ENCODE data around the gene ANAPC2. TPM values are rescaled to one million over a fixed set of nuclear protein-coding genes. Genes with fewer than 3 reads are reported as not detected.

Gene ANAPC2
- total RNA-seq, 1 experiment from 2014 or later, result 80.9 TPM

DNA sequence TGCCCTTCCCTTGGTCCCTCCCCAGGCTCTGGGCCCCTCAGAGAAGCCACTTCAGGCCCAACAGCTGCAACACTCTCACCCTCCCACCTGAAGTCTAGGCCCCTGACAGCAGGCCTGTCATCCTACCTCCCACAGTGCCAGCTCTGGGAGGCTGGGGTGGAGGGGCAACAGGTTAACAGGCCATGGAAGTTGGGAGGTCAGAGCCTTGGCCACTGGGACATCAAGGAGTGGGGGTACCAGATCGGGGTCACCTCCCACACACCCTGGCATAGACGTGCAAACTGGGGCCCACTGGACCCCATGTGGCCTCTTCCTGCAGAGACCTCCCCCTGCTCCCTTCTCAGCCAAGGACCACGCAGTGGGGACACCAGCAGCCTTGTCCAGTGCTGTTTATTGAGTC, 2.9 kb upstream of the ANAPC2 start:
- Mint-ChIP-seq H3K4me3 (peak overlapping the region; percentile 55), H3K27ac (no peak overlapping the region), H3K27me3 (ENCODE audit: low read depth) (no peaks in the 10 kb centered on the region), H3K4me1 (peaks cover 25% of the 10 kb centered on the region), H3K9me3 (no peaks in the 10 kb centered on the region), H3K36me3 (no peaks in the 10 kb centered on the region; the same call in 1 of the 2 replicates)
- POLR2A ChIA-PET, result interaction anchor here (1.2 to 2.3 kb wide), 2 partner anchors 10 to 19 kb away, joined by 3 to 13 read pairs; partner anchors contain the start of genes TMEM210 and TPRN
- CTCF ChIA-PET, result interaction anchor here (0.9 to 3.2 kb wide), 8 partner anchors 14 to 189 kb away, joined by 3 to 24 read pairs (median 6); partner anchors contain the start of gene RNF224
- ATAC-seq (no peak), DNase-seq (ENCODE audit: low spot score) (no peak)
- TF ChIP-seq, protein P1, sequence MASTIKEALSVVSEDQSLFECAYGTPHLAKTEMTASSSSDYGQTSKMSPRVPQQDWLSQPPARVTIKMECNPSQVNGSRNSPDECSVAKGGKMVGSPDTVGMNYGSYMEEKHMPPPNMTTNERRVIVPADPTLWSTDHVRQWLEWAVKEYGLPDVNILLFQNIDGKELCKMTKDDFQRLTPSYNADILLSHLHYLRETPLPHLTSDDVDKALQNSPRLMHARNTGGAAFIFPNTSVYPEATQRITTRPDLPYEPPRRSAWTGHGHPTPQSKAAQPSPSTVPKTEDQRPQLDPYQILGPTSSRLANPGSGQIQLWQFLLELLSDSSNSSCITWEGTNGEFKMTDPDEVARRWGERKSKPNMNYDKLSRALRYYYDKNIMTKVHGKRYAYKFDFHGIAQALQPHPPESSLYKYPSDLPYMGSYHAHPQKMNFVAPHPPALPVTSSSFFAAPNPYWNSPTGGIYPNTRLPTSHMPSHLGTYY (CRISPR knock-in tag; IDR thresholded peaks at IDR 0.05), result no peak
- TF ChIP-seq EMX1 (CRISPR knock-in tag; IDR thresholded peaks at IDR 0.05) (no peak), ZNF671 (CRISPR knock-in tag; IDR thresholded peaks at IDR 0.05) (no peak), NFATC4 (CRISPR knock-in tag; IDR thresholded peaks at IDR 0.05) (no peak), SMAD4 (CRISPR knock-in tag; IDR thresholded peaks at IDR 0.05) (no peak), FOXK1 (CRISPR knock-in tag; IDR thresholded peaks at IDR 0.05) (no peak), ZNF317 (CRISPR knock-in tag; IDR thresholded peaks at IDR 0.05; ENCODE audit: borderline replicate concordance, low read depth) (no peak), IRF2 (CRISPR knock-in tag; IDR thresholded peaks at IDR 0.05; ENCODE audit: borderline replicate concordance, low read depth) (no peak), CBFB (CRISPR knock-in tag; IDR thresholded peaks at IDR 0.05; ENCODE audit: low read depth) (no peak)
- TF ChIP-seq, protein P2, sequence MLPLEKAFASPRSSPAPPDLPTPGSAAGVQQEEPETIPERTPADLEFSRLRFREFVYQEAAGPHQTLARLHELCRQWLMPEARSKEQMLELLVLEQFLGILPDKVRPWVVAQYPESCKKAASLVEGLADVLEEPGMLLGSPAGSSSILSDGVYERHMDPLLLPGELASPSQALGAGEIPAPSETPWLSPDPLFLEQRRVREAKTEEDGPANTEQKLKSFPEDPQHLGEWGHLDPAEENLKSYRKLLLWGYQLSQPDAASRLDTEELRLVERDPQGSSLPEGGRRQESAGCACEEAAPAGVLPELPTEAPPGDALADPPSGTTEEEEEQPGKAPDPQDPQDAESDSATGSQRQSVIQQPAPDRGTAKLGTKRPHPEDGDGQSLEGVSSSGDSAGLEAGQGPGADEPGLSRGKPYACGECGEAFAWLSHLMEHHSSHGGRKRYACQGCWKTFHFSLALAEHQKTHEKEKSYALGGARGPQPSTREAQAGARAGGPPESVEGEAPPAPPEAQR (CRISPR knock-in tag; IDR thresholded peaks at IDR 0.05), result no peak
- TF ChIP-seq, protein P3, sequence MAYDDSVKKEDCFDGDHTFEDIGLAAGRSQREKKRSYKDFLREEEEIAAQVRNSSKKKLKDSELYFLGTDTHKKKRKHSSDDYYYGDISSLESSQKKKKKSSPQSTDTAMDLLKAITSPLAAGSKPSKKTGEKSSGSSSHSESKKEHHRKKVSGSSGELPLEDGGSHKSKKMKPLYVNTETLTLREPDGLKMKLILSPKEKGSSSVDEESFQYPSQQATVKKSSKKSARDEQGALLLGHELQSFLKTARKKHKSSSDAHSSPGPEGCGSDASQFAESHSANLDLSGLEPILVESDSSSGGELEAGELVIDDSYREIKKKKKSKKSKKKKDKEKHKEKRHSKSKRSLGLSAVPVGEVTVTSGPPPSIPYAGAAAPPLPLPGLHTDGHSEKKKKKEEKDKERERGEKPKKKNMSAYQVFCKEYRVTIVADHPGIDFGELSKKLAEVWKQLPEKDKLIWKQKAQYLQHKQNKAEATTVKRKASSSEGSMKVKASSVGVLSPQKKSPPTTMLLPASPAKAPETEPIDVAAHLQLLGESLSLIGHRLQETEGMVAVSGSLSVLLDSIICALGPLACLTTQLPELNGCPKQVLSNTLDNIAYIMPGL (CRISPR knock-in tag; IDR thresholded peaks at IDR 0.05), result no peak
- TF ChIP-seq, protein P4, sequence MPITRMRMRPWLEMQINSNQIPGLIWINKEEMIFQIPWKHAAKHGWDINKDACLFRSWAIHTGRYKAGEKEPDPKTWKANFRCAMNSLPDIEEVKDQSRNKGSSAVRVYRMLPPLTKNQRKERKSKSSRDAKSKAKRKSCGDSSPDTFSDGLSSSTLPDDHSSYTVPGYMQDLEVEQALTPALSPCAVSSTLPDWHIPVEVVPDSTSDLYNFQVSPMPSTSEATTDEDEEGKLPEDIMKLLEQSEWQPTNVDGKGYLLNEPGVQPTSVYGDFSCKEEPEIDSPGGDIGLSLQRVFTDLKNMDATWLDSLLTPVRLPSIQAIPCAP (CRISPR knock-in tag; IDR thresholded peaks at IDR 0.05), result no peak
- TF ChIP-seq, protein P5, sequence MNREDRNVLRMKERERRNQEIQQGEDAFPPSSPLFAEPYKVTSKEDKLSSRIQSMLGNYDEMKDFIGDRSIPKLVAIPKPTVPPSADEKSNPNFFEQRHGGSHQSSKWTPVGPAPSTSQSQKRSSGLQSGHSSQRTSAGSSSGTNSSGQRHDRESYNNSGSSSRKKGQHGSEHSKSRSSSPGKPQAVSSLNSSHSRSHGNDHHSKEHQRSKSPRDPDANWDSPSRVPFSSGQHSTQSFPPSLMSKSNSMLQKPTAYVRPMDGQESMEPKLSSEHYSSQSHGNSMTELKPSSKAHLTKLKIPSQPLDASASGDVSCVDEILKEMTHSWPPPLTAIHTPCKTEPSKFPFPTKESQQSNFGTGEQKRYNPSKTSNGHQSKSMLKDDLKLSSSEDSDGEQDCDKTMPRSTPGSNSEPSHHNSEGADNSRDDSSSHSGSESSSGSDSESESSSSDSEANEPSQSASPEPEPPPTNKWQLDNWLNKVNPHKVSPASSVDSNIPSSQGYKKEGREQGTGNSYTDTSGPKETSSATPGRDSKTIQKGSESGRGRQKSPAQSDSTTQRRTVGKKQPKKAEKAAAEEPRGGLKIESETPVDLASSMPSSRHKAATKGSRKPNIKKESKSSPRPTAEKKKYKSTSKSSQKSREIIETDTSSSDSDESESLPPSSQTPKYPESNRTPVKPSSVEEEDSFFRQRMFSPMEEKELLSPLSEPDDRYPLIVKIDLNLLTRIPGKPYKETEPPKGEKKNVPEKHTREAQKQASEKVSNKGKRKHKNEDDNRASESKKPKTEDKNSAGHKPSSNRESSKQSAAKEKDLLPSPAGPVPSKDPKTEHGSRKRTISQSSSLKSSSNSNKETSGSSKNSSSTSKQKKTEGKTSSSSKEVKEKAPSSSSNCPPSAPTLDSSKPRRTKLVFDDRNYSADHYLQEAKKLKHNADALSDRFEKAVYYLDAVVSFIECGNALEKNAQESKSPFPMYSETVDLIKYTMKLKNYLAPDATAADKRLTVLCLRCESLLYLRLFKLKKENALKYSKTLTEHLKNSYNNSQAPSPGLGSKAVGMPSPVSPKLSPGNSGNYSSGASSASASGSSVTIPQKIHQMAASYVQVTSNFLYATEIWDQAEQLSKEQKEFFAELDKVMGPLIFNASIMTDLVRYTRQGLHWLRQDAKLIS (CRISPR knock-in tag; IDR thresholded peaks at IDR 0.05; ENCODE audit: borderline replicate concordance), result no peak
- TF ChIP-seq, protein P6, sequence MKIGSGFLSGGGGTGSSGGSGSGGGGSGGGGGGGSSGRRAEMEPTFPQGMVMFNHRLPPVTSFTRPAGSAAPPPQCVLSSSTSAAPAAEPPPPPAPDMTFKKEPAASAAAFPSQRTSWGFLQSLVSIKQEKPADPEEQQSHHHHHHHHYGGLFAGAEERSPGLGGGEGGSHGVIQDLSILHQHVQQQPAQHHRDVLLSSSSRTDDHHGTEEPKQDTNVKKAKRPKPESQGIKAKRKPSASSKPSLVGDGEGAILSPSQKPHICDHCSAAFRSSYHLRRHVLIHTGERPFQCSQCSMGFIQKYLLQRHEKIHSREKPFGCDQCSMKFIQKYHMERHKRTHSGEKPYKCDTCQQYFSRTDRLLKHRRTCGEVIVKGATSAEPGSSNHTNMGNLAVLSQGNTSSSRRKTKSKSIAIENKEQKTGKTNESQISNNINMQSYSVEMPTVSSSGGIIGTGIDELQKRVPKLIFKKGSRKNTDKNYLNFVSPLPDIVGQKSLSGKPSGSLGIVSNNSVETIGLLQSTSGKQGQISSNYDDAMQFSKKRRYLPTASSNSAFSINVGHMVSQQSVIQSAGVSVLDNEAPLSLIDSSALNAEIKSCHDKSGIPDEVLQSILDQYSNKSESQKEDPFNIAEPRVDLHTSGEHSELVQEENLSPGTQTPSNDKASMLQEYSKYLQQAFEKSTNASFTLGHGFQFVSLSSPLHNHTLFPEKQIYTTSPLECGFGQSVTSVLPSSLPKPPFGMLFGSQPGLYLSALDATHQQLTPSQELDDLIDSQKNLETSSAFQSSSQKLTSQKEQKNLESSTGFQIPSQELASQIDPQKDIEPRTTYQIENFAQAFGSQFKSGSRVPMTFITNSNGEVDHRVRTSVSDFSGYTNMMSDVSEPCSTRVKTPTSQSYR (CRISPR knock-in tag; IDR thresholded peaks at IDR 0.05), result no peak

Data from WTC11 (cell line).